Effector memory CD4-positive, alpha-beta T cell (primary cell): Measurements from ENCODE around the gene MST1.

Experiments used
- DNase-seq, 3 donors: peaks; one replicate each; pipeline ENCODE4 v3.0.0-alpha.2; 2020
- H3K27ac ChIP-seq: 2 replicates; pipeline ENCODE4 v1.7.0; 2013; ENCODE audit warnings: mild to moderate bottlenecking, low read length, moderate library complexity; ENCODE audit not compliant: insufficient read depth, poor library complexity, severe bottlenecking
- H3K27me3 ChIP-seq: replicated peaks from 2 replicates; pipeline ENCODE4 v1.7.0; 2013; ENCODE audit warnings: mild to moderate bottlenecking, low read length; ENCODE audit not compliant: insufficient read depth, control insufficient read depth, poor library complexity, severe bottlenecking
- H3K36me3 ChIP-seq: 2 replicates; pipeline ENCODE4 v1.7.0; 2013; ENCODE audit warnings: mild to moderate bottlenecking, low read length, moderate library complexity; ENCODE audit not compliant: control insufficient read depth, insufficient read depth
- H3K4me1 ChIP-seq: 2 replicates; pipeline ENCODE4 v1.7.0; 2013; ENCODE audit warnings: low read length, mild to moderate bottlenecking; ENCODE audit not compliant: control insufficient read depth, insufficient read depth, poor library complexity, severe bottlenecking
- H3K4me3 ChIP-seq: 2 replicates; pipeline ENCODE4 v1.7.0; 2013; ENCODE audit warnings: low read length, low read depth, mild to moderate bottlenecking; ENCODE audit not compliant: insufficient read depth, poor library complexity, severe bottlenecking
- H3K9me3 ChIP-seq: 2 replicates; pipeline ENCODE4 v1.7.0; 2013; ENCODE audit warnings: mild to moderate bottlenecking, low read length, moderate library complexity; ENCODE audit not compliant: control insufficient read depth

MST1 gene

DNA sequence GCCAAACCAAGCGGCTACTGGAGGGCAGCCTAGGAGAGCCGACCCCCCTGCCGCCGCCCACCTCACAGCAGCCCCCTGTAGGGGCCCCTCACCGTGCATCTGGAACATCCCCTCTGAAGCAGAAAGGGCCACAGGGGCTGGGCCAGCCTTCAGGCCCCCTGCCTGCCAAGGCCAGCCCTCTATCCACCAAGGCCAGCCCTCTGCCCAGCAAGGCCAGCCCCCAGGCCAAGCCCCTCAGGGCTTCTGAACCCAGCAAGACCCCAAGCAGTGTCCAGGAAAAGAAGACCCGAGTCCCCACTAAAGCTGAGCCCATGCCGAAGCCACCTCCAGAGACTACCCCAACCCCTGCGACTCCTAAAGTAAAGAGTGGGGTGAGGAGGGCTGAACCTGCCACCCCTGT is 38.6 kb downstream of the MST1 start:
- H3K27ac ChIP-seq, result no peak overlapping the region
- no peak for DNase-seq
- H3K27me3 ChIP-seq, result no peaks in the 10 kb centered on the region
- no peaks in the 10 kb centered on the region for H3K36me3 ChIP-seq
- no peaks in the 10 kb centered on the region for H3K4me1 ChIP-seq
- H3K4me3 ChIP-seq, result no peak overlapping the region
- no peaks in the 10 kb centered on the region for H3K9me3 ChIP-seq

DNA sequence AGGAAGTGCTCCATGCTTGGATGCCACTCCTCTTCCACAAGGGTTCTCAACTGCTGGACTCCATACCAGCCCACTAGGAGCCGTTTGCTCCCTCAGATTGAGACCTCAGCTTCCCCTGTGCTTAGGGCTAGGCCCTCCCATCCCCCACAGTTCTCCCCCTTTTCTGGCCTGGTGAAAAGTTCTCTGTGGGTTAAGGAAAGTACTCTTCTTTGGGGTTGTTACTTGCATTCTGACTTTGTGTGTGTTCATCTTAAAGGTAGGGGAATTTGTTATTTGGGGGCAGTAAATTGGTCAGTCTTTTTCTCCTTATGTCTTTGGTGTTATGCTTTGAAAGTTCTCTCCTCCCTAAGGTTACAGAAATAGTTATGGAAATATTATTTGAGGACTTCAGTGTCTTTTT is 39.1 kb downstream of the MST1 start:
- no peak for DNase-seq
- Histone ChIP-seq H3K27me3 (no peaks in the 10 kb centered on the region), H3K27ac (no peak overlapping the region), H3K36me3 (no peaks in the 10 kb centered on the region), H3K9me3 (no peaks in the 10 kb centered on the region), H3K4me1 (no peaks in the 10 kb centered on the region), H3K4me3 (no peak overlapping the region)

DNA sequence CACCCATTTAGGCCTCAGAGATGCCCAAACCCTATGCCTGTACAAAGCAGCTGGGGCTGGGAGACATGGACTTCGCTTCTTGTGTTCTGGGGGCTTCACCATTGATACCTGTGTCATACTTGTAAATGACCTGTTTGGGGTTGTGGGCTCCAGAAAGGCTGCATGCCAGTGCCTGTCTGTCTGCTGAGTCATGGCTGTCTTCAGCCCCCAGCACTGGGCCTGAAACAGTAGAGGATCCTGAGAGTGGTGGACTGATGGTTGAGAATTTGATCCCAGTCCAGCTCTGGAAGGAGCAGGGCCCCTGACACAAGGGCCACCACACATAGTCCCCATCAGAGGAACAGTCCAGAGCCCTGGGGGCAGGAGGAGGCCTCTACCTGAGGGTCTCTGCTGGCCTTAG is 39.7 kb downstream of the MST1 start:
- H3K4me3 ChIP-seq, result no peak overlapping the region
- H3K27ac ChIP-seq, result no peak overlapping the region
- no peaks in the 10 kb centered on the region for H3K36me3 ChIP-seq
- H3K27me3 ChIP-seq, result no peaks in the 10 kb centered on the region
- H3K9me3 ChIP-seq, result no peaks in the 10 kb centered on the region
- DNase-seq, result no peak
- H3K4me1 ChIP-seq, result no peaks in the 10 kb centered on the region

DNA sequence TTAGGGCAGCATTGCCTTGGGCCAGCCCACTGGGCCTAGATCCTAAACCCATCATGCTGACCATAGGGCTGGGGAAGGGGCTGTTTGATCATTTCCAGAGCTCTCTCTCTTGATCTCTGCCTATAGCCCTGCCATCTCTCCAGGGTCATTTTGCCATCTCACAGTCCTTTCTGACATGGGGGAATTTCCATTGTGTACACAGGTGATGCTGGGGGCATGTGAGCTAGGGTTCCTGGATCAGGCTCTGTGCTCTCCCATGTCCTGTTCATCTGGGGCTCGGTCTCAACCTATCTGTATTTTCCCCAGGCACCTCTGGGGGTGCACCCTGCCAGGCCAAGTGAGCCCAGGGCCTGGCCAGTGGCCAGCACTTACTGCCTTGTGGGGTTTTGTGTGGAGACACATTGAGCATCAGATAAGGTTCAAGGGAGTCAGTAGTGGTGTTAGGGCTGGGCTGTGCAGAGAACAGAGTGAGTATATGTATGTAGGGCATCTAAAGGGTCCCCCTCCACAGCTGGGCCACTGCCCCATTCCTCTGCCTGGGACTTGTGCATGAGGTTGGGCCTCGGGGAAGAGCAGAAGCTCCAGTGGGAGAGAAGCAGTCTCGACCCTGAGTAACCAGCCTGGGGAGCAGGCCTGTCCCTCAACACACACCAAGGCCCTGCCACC is 40.8 kb downstream of the MST1 start:
- H3K9me3 ChIP-seq, result no peaks in the 10 kb centered on the region
- H3K4me1 ChIP-seq, result no peaks in the 10 kb centered on the region
- H3K4me3 ChIP-seq, result no peak overlapping the region
- DNase-seq, result no peak
- no peaks in the 10 kb centered on the region for H3K27me3 ChIP-seq
- no peaks in the 10 kb centered on the region for H3K36me3 ChIP-seq
- no peak overlapping the region for H3K27ac ChIP-seq

DNA sequence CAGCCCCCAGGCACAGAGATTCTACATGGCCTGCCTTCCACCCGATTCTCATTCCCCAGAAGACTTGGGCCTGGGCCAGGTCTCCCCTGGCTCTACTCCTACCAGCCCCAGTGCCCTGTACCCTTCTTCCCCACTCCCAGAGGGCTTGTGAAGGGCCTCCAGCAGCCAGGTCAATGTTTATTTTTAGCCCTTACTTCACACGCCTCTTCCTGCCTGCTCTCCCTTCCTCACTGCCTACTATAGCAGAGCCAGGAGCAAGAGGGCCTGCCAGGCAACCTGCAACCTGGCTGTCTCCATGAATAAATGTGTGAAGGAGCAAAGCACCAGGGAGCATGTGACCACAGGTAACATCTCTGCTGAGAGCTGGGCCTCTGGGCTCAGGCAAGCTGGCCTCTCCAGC is 41.5 kb downstream of the MST1 start:
- Histone ChIP-seq H3K27ac (no peak overlapping the region), H3K4me1 (no peaks in the 10 kb centered on the region), H3K4me3 (no peak overlapping the region), H3K27me3 (no peaks in the 10 kb centered on the region), H3K9me3 (no peaks in the 10 kb centered on the region), H3K36me3 (no peaks in the 10 kb centered on the region)
- no peak for DNase-seq

DNA sequence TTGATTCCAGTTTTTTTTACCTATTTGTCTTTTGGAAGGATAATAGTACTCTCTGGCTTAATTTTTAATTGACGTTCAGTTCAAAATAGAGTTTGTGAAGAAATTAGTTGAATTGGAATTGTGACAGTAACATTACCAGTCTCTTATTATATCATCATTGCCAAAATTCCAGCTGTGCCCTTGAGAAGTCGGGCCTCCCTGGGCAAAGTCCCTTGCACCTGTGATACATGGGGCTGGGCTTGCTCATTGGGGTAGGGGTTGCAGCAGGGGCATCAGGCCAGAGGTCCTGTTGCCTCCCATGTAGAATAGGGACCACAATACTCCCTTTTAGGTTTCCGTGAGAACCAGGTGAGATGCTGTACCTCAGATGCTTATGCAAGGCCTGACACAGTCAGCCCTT is 43.0 kb downstream of the MST1 start:
- H3K27ac ChIP-seq, result no peak overlapping the region
- no peaks in the 10 kb centered on the region for H3K27me3 ChIP-seq
- no peak overlapping the region for H3K4me3 ChIP-seq
- H3K9me3 ChIP-seq, result no peaks in the 10 kb centered on the region
- no peaks in the 10 kb centered on the region for H3K36me3 ChIP-seq
- DNase-seq, result no peak
- no peaks in the 10 kb centered on the region for H3K4me1 ChIP-seq

DNA sequence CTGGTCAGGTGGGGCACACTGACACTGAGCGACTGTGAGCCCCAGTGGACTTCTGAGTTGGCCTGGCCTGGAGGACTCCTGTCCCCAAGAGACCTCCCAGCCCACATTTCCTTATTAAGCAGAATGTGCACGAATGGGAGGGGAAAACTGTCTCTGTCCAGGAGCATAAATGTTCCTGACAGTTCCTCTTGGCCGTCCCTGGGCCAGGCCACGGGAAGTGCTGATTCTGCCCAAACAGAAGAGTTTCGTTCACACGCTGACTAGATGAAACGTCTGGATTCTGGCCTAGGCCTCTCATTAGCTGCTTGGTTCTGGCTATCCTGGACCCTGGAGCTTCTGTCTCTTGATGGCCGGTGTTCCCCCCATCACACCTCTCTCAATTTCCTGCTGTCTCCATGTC is 44.6 kb downstream of the MST1 start:
- no peaks in the 10 kb centered on the region for H3K4me1 ChIP-seq
- no peak for DNase-seq
- no peaks in the 10 kb centered on the region for H3K27me3 ChIP-seq
- H3K4me3 ChIP-seq, result no peak overlapping the region
- no peaks in the 10 kb centered on the region for H3K9me3 ChIP-seq
- no peaks in the 10 kb centered on the region for H3K36me3 ChIP-seq
- H3K27ac ChIP-seq, result no peak overlapping the region

DNA sequence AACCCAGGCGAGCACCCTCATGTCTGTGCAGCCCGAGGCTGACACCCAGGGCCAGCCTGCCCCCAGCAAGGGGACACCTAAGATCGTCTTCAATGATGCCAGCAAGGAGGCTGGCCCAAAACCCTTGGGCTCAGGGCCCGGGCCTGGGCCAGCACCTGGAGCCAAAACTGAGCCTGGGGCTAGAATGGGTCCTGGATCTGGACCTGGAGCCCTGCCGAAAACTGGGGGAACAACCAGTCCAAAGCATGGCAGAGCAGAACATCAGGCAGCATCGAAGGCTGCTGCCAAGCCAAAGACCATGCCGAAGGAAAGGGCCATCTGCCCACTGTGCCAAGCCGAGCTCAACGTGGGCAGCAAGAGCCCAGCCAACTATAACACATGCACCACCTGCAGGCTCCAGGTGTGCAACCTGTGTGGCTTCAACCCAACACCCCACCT is 46.5 kb downstream of the MST1 start:
- no peak for DNase-seq
- Histone ChIP-seq H3K4me1 (no peaks in the 10 kb centered on the region), H3K9me3 (no peaks in the 10 kb centered on the region)

DNA sequence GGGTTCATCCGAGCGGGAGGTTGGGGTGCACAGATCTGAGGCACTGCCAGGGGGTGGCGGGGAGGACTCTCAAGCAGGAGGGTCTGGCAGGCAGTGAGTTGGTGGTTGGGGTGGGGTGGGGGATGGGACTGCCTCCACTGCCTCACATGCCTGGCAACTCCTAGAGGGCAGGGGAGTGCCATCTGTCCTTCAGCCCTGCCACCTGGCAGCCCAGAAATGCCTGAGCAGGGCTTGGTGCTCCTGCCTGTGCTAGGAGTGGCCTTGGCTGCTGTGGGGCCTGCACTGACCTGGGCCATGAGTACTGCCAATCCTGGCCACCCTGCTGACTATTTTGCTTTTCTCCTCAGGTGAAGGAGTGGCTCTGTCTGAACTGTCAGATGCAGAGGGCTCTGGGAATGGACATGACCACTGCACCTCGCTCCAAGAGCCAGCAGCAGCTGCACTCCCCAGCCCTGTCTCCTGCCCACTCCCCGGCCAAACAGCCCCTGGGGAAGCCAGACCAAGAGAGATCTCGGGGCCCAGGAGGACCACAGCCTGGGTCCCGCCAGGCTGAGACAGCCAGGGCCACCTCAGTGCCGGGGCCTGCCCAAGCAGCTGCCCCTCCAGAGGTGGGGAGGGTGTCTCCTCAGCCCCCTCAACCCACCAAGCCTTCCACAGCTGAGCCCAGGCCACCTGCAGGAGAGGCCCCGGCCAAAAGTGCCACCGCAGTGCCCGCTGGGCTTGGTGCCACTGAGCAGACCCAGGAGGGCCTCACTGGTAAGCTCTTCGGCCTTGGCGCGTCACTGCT is 47.2 kb downstream of the MST1 start:
- no peaks in the 10 kb centered on the region for H3K9me3 ChIP-seq
- H3K36me3 ChIP-seq, result no peaks in the 10 kb centered on the region
- no peak overlapping the region for H3K4me3 ChIP-seq
- no peak for DNase-seq
- no peaks in the 10 kb centered on the region for H3K4me1 ChIP-seq
- no peak overlapping the region for H3K27ac ChIP-seq
- no peaks in the 10 kb centered on the region for H3K27me3 ChIP-seq

More for the DNA sequence above, 46.5 kb downstream of the MST1 start:
- no peak overlapping the region for H3K27ac ChIP-seq
- no peaks in the 10 kb centered on the region for H3K36me3 ChIP-seq
- H3K27me3 ChIP-seq, result no peaks in the 10 kb centered on the region
- H3K4me3 ChIP-seq, result no peak overlapping the region

DNA sequence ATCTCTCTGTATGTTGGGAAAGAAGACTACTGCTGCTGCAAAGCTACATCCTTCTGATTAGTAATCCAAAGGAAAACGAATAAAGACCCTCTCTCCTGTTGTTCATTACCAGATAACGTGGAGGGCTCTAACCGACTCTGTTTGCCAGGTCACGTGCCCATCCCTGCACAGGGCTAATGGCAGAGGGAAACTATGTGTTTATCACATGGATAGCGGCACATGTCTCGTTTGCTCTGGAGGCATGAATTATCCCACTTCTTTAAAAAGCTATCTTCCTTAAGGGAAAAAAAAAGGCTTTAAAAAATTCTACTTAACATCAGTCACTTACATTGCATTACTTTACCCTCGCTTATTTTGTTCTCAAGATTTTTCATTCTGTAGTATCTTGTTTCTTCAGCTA is 48.0 kb downstream of the MST1 start:
- Histone ChIP-seq H3K4me1 (no peaks in the 10 kb centered on the region), H3K36me3 (no peaks in the 10 kb centered on the region), H3K4me3 (no peak overlapping the region), H3K27me3 (no peaks in the 10 kb centered on the region), H3K9me3 (no peaks in the 10 kb centered on the region), H3K27ac (no peak overlapping the region)
- DNase-seq, result no peak
